ENCODE measurements around the gene MC4R. TPM values are rescaled to one million over a fixed set of nuclear protein-coding genes. Genes with fewer than 3 reads are reported as not detected.

Gene MC4R
- total RNA-seq, 4 donors from 2014 or later: 0.27 to 1.5 (median 0.99) TPM

- no peaks in the 10 kb centered on the region for H3K27me3 ChIP-seq
- H3K4me1 ChIP-seq: no peaks in the 10 kb centered on the region
- no peaks in the 10 kb centered on the region for H3K9me3 ChIP-seq
- H3K36me3 ChIP-seq: no peaks in the 10 kb centered on the region
- no peak overlapping the region for H3K4me3 ChIP-seq
- WGBS, 2 donors (ENCODE audit: low coverage in 1 of 2): 50% methylated on average over 1 of the region's 1 CpG; no CpG with 5 or more reads in 1 of the 2 donors
- no peak overlapping the region for H3K27ac ChIP-seq
- no peak for ATAC-seq
- no peak for TF ChIP-seq POLR2AphosphoS5 (IDR thresholded peaks at IDR 0.05)
- no peak for TF ChIP-seq EP300 (IDR thresholded peaks at IDR 0.05)
- no peak for TF ChIP-seq CTCF (IDR thresholded peaks at IDR 0.05)
- no peak for TF ChIP-seq POLR2A (IDR thresholded peaks at IDR 0.05)
Observed at GRCh38 chr18:60339018-60339417, 33.6 kb downstream of the MC4R start.

- Histone ChIP-seq H3K27ac (no peak overlapping the region), H3K4me1 (no peaks in the 10 kb centered on the region), H3K4me3 (no peak overlapping the region), H3K27me3 (no peaks in the 10 kb centered on the region), H3K36me3 (no peaks in the 10 kb centered on the region), H3K9me3 (no peaks in the 10 kb centered on the region)
- WGBS, 2 donors (ENCODE audit: low coverage in 1 of 2): 100% methylated on average over 1 to 2 of the region's 6 CpGs
- no peak for TF ChIP-seq EP300 (IDR thresholded peaks at IDR 0.05)
- no peak for ATAC-seq
Observed at GRCh38 chr18:60331890-60332289, 40.7 kb downstream of the MC4R start.

- Histone ChIP-seq H3K9me3 (no peaks in the 10 kb centered on the region), H3K36me3 (no peaks in the 10 kb centered on the region), H3K4me3 (no peak overlapping the region), H3K27ac (no peak overlapping the region), H3K4me1 (no peaks in the 10 kb centered on the region), H3K27me3 (no peaks in the 10 kb centered on the region)
- no peak for TF ChIP-seq POLR2A (IDR thresholded peaks at IDR 0.05)
- TF ChIP-seq EP300 (IDR thresholded peaks at IDR 0.05): no peak
- no peak for TF ChIP-seq POLR2AphosphoS5 (IDR thresholded peaks at IDR 0.05)
- no peak for TF ChIP-seq CTCF (IDR thresholded peaks at IDR 0.05)
- no peak for ATAC-seq
Observed at GRCh38 chr18:60329131-60329530, 43.4 kb downstream of the MC4R start.

- Histone ChIP-seq H3K36me3 (no peaks in the 10 kb centered on the region), H3K9me3 (no peaks in the 10 kb centered on the region), H3K27me3 (no peaks in the 10 kb centered on the region), H3K4me3 (no peak overlapping the region), H3K4me1 (no peaks in the 10 kb centered on the region), H3K27ac (no peak overlapping the region)
- TF ChIP-seq POLR2AphosphoS5 (IDR thresholded peaks at IDR 0.05) (no peak), POLR2A (IDR thresholded peaks at IDR 0.05) (no peak)
- no peak for ATAC-seq
- WGBS, 2 donors (ENCODE audit: low coverage in 1 of 2): 91 to 100% methylated on average over 1 to 2 of the region's 2 CpGs
Observed at GRCh38 chr18:60327880-60328279, 44.7 kb downstream of the MC4R start.

- TF ChIP-seq CTCF (IDR thresholded peaks at IDR 0.05) (no peak), POLR2A (IDR thresholded peaks at IDR 0.05) (no peak), POLR2AphosphoS5 (IDR thresholded peaks at IDR 0.05) (no peak), EP300 (IDR thresholded peaks at IDR 0.05) (no peak)
- H3K9me3 ChIP-seq: peaks cover 0 to 5% (median 0%) of the 10 kb centered on the region in 3 donors
- no peaks in the 10 kb centered on the region for H3K4me1 ChIP-seq
- H3K27me3 ChIP-seq: no peaks in the 10 kb centered on the region
- H3K4me3 ChIP-seq: no peak overlapping the region
- no peak for ATAC-seq
- H3K27ac ChIP-seq: no peak overlapping the region
- no peaks in the 10 kb centered on the region for H3K36me3 ChIP-seq
Observed at GRCh38 chr18:60322591-60322990, 50.0 kb downstream of the MC4R start.

Data from gastroesophageal sphincter (tissue), 4 donors.